ENCODE data around the gene MBP.

The MBP gene

GRCh38 chr18:77101410-77102258 is 30.9 kb downstream of the MBP start:
- DNase-seq: peak in 1 of 58 donors; percentile 28

DNA sequence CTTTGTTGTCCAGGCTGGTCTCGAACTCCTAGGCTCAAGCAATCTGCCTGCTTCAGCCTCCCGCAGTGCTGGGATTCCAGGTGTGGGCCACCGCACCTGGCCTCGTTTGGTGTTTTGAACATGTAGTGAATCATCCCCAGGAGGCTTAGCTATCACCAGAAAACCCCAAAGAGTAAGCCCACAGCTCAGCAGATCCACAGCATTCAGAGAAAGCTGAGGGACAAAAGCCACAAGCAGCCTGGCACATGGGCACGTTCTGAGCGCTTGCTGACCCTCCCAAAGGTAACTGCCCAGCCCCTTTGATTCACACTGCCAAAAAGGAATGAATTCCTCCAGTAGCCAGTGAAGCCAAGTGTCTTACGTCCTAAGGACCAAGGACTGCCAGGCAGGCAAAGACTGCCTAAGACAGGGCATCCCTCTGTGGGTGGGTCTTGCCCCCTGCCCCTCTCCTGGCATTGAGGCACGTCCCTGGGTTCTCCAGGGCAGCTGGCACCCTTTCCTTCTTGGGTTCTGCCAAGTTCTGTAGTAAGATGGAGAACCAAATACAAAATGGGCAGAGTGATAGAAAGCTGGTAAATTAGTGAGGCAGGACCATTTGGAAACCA is 31.7 kb downstream of the MBP start:
- no peak for DNase-seq

DNA sequence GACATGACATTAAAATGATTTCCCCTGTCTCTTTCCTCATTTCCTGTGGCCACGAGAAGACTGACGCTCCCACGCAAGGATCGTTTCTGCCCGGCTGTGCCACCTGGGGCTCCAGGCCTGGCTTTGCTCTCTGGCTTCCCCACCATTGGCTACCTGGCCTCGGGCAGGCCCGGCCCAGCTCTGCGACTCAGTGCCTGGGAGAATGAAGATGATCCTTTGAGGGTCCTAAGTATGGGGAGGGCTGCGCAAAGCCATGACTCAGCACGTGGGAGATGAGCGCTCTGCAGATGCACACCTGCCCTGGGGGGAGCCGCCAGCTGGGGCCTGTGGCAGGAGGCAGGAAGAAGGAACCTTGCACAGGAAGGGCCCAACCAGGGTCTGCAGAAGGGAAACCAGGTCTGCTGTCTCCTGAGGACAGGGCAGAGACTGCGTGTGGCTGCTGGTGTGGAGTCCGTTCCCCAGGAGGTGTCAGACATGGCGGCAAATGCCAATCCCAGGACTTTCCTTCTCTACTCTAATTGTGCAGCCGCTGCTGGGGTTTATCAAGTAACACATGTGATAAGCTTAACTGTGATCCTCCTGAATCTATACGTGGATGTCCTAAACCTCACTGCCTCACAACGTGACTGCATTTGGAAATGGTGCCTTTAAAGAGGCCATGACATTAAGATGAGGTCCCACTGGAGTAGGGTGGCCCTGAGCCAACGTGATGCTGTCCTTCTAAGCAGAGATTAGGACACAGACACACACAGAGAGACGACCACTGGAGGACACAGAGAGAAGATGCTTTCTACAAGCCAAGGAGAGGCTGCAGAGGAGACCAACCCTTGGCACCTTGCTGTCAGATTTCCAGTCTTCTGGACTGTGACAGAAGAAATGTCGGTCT is 32.9 kb downstream of the MBP start:
- DNase-seq: no peak

DNA sequence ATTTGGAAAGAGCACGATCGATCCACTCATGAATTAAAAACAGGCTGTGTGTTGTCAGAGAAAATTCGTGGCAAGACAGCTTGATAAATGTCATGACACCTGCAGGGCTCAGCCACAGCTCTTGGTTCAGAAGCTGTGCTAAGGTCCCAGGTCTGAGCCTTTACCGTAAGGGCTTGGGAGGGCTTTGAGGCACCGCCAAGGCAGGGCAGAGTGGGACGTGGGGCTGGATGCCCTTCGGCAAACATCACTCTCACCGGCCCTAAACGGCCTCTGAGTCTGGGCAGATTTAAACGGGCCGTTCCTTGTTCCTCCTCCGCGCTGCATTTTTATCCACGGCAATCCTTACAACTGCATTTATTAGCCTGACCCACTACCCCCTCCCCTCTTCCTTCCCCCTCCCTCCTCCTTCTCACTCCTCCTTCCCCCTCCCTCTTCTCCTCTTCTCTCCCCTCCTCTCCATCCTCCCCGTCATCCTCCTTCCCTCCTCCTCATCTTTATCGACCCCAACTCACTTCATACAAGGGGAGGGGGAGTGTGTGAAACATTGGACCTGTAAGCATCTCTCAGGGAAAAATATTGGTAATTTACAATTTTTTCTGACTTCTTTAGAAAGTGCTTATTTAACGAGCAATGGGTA is 33.9 kb downstream of the MBP start:
- DNase-seq: no peak

GRCh38 chr18:77098029-77098428 is 34.6 kb downstream of the MBP start:
- DNase-seq: no peak

DNA sequence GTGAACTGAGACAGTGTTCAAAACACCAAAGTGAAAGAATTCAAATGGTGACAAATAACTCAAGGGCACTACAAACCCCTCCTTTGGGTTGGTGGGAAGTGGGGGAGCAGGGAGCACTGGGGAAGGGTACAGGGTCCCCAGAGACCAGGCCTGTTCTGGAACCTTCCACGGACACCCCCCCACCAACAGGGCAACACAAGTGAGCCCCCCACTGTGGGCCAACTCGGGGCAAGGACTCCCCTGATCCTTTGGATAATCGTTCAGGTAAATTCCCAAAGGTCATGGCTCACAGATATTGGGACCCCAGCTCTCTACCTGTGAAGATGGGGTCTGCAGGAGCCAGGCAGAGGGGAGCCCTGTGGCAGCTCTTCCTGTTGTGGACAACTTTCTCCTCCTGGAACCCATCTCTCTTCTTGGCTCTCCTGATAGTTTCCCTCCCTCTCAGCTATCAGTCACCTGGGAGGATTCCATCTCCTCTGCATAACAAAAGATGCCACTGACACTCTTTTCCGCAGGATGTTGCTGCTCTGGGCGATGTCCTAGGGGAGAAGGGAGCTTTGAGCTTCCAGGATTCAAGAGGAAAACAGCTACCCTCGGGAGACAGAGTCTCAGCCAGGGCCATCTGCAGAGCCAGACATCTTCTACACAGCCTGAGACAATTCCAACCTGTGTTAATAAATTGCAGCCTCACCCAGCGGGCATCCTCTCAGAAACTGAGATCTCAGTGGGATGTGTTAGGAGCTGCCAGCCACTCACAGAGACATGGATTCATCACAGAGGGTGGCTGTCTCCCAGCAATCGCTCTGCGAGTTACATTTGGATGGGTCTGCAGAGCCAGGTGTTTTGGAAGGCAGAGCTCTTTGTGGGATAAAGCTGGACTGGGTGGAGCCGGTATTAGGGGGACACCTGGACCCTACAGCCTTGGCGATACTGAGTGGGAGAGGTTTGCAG is 35.4 kb downstream of the MBP start:
- DNase-seq: peak in 9 of 58 donors; percentile 18 to 57 (median 39)

DNA sequence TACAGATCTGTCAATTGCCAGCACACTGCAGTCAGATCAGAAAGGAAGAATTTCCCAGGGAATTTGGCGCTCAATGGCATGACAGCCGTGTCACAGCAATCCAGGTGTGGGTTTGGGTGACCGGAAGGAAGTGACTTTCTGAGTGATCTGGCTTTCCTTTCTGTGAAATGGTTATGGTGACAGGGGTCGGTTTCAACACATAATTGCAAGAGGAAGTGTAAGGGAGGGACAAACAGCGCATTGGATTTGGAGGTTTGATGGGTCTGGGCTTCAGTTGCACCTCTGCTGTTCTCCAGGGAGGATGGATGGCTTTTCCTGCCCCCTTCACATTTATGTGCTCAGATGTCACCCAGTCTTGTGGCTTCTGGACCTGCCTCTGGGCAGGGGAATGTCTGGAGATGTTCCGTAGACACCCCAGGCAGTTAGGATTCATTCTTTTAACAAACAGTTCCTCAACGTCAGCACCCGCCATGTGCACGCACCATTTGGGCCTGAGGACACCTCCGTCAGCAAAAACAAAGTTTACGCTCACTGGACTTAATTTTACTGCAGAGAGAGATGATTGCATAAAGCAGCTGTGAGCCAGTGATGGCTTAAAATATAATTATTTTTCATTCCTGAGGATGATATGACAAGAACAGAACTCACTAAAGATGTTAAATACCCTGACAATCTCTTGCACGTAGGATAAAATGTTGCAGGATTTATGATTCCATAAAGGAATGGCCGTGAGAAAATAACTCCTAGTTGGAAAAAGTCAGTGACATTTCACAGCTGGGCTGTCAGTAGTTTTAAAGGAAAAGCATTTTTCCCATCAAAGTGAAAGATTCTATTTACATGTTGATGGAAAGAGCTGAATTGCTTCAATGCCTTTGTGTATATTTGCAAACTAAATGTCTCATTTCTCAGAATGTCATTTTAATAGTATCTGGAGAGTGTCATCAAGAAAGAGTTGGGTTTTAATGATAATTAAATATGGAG is 36.9 kb downstream of the MBP start:
- DNase-seq: no peak

DNA sequence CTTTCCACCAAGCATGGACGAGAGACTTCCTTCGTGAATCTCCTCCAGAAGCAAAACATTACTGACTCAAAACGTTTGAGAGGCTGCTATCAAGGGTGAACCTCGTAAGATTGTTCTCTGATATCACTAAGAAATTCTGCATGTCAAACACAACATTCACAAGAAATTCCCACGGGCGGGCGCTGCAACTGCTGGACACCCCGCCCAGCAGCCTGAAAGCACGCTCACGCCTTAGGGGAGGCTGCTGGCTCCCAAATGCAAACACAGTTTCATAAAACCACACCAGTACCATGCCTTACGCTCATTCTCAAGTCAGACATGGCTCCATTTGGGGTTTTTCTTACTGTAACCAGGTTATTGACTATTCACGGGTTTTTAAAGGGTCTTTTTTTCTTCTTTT is 39.0 kb downstream of the MBP start:
- DNase-seq: no peak

DNA sequence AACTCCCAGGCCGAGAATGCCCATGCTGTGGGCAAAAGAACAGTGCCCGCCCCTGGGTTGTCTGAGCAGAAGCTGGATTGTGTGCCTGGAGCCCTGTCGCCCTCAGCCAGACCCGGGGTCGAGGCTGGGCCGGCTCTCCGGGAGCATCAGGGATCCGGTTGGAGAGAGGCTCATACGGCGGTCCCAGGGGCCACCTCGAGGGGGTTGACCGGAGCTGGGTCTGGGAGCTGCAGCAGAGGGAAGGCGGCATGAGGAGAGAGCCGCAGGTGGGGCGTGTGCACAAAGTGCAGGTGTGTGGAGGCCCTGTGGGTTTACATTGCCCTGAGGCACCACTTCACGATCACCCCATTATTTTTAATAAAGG is 39.5 kb downstream of the MBP start:
- no peak for DNase-seq

- DNase-seq: peak in 2 of 58 donors; percentile 34 to 37
Measured at GRCh38 chr18:77092104-77093066, 40.2 kb downstream of the MBP start.

DNA sequence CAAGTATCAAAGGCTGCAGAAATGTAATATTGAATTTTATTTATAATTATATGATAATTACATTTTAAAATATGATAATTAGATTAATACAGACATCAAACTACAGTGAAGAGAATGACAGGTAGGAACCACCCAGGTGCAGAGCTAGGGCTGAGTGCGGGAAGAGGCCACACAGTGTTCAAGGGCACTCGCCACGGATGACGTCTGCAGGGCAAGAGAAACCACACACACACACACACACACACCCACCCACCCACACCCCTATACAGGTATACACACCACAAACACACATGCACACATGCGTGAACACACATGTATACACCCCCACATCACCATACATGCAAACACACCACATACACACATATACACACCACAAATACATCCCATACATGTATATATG is 41.2 kb downstream of the MBP start:
- no peak for DNase-seq

DNA sequence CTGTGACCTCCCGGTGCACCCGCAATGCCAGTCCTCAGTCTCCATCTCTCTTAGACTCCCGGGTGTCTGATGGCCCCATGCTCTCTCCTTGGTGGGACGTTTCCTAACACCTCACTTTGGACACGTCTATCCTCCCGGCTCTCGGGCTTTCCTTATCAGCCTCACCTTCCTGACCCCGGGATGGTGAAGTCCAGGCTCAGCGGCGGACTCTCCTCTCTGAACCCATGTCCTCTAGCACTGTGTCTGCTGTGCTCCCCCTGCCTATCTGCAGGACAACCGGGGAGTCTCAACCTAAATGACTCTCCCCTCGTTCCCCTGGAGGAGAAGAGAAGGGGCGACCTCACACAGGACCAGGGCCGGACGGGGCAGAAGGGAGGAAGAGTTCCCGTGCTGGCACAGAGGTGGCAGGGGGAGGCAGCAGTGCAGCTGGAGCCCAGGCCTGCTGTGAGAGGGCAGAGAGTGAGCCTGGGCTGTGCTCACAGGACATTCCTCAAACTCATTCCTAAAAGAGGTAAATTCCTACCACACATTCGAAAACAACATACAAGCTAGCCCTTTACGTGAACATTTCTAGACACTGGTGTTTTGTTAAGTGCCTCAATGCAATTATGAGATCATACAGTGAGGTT is 41.9 kb downstream of the MBP start:
- no peak for DNase-seq

DNA sequence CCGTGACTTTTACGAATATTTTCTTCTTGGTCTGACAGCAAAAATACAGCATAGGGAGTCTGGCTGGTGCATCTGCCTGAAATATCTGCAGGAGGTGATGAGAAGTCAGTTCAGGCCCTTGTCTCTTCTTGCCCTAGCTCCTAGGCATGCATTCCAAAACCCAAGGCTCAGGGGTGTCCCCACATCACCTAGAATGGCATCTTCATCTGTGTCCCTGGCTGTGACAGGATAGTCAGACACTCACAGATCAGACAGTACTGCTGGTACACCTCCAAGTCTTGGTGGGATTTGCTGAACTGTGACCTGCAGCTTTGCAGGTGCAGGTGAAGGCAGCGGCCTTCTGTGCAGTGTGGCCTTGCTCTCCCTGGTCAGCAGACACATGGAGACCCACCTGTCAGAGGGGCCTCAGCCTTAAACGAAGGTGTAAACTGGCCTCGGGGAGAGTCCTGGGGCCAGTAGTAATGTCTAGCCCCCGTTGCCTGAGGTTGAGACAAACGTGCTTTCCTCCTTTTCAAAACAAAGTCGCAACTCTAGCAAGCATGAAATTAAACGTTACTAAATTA is 42.8 kb downstream of the MBP start:
- no peak for DNase-seq

GRCh38 chr18:77088963-77089722 is 43.4 kb downstream of the MBP start:
- no peak for DNase-seq

DNA sequence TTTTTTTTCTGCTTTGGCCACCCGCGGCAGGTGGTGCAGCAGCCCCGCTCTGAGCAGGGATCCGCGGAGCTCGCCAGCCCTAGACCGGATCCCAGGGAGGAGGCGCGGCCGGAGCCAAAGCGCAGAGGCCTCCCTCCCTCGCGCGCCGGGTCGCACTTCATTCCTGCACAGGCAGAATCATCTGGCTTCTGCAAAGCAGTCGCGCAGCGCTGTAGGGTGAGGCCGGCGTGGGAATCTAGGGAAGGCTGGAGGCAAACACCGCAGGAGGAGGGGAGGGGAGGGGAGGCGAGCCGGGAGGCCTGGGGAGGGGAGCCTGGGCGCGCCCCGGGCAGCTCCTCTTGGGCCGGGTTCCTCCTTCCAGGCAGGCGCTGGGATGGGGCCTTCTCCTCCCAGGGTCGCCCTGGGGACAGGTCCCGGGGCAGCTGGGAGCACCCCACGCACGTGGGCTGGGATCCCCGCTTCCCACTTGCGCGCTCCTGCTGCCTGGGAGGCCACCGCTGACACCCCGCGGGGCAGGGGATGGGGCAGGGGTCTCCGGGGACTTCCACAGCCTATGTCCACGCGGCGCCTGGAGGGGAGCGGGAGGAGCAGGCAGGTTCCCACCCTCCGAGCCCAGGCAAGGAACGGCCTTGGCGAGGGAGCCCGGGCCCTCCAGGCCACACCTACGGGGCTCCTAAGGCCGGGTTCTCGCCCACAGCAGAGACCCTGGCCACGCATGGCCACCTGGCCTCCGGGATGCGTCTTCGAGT is 45.0 kb downstream of the MBP start:
- peak in 10 of 58 donors; percentile 18 to 44 (median 28) for DNase-seq
